Measurements from ENCODE around the gene B4GALT3. TPM values are rescaled to one million over a fixed set of nuclear protein-coding genes. Genes with fewer than 3 reads are reported as not detected.

The B4GALT3 gene
- polyA plus RNA-seq, 1 experiment = 21.8 TPM

DNA sequence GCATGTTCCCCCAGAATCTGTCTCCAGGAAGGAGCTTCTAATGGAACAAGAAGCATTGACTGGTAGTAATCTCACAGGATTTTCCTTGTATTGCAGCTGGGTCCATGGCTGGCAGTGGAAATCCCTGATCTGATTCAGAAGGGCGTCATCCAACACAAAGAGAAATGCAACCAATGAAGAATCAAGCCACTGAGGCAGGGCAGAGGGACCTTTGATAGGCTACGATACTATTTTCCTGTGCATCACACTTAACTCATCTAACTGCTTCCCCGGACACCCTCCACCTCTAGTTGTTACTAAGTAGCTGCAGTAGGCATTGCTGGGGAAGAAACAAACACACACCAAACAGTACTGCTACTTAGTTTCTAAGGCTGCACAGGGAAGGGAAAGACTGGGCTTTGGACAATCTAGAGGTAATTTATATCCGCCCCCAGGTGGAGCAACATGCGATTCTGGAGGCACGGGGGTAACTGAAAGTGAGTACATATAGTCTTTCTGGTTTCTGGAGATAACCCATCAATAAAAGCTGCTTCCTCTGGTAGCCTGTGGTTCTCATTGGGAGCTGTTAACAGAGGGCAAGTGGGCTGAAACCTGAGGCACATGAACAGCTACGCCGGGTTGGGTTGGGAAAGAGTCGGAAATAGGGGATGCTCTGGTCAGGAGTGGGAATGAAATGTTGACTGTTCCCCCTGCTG lies 18.8 kb downstream of the B4GALT3 start:
- no peak for DNase-seq (ENCODE audit: low read depth, low spot score)
- Histone ChIP-seq H3K27ac (ENCODE audit: low read depth, low read length) (peak overlapping the region; percentile 39), H3K27me3 (ENCODE audit: control insufficient read depth, insufficient read depth, low read length) (no peaks in the 10 kb centered on the region), H3K4me3 (ENCODE audit: low read depth, low read length) (peak overlapping the region; percentile 88), H3K9me3 (ENCODE audit: control insufficient read depth, insufficient read depth, low read length) (no peaks in the 10 kb centered on the region; the same call in 1 of the 2 replicates)
- POLR2A ChIA-PET = interaction anchor here (0.6 kb wide), 1 partner anchor 222 kb away, joined by 9 read pairs; no protein-coding TSS in a partner anchor
- TF ChIP-seq, protein P1, sequence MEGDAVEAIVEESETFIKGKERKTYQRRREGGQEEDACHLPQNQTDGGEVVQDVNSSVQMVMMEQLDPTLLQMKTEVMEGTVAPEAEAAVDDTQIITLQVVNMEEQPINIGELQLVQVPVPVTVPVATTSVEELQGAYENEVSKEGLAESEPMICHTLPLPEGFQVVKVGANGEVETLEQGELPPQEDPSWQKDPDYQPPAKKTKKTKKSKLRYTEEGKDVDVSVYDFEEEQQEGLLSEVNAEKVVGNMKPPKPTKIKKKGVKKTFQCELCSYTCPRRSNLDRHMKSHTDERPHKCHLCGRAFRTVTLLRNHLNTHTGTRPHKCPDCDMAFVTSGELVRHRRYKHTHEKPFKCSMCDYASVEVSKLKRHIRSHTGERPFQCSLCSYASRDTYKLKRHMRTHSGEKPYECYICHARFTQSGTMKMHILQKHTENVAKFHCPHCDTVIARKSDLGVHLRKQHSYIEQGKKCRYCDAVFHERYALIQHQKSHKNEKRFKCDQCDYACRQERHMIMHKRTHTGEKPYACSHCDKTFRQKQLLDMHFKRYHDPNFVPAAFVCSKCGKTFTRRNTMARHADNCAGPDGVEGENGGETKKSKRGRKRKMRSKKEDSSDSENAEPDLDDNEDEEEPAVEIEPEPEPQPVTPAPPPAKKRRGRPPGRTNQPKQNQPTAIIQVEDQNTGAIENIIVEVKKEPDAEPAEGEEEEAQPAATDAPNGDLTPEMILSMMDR (IDR thresholded peaks at IDR 0.05; ENCODE audit: low read depth, low read length) = no peak
- CTCF ChIA-PET = interaction anchor here (0.8 to 2.4 kb wide), 2 partner anchors 34 to 161 kb away, joined by 3 to 8 read pairs; no protein-coding TSS in a partner anchor

DNA sequence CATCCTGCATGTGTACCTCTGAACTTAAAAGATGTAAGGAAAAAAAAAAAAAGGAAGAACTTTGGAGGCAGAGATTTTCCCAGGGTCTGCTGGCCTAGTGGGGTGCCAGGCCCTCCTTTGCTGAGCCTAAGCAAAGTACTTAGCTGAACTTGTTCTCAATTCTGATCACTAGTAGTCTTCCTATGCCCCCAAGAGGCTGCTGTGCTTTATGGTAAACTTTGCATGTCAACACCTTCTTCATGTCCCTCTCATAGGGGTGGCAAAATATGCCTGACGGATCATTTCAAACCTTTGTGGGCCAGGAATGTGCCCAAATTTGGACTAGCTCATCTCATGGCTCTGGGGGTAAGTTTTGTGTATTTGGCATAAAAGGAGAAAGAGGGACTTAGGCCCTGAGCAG lies 19.4 kb downstream of the B4GALT3 start:
- POLR2A ChIA-PET = interaction anchor here (0.6 to 0.7 kb wide), 2 partner anchors 223 to 232 kb away, joined by 3 to 9 read pairs; no protein-coding TSS in a partner anchor
- TF ChIP-seq, protein P1 (IDR thresholded peaks at IDR 0.05; ENCODE audit: low read depth, low read length) = no peak
- Histone ChIP-seq H3K4me3 (ENCODE audit: low read depth, low read length) (no peak overlapping the region), H3K9me3 (ENCODE audit: control insufficient read depth, insufficient read depth, low read length) (no peaks in the 10 kb centered on the region; the same call in 1 of the 2 replicates), H3K27ac (ENCODE audit: low read depth, low read length) (no peak overlapping the region), H3K27me3 (ENCODE audit: control insufficient read depth, insufficient read depth, low read length) (no peaks in the 10 kb centered on the region)
- no peak for DNase-seq (ENCODE audit: low read depth, low spot score)
- CTCF ChIA-PET = interaction anchor here (0.8 to 2.4 kb wide), 3 partner anchors 8 to 161 kb away, joined by 3 to 8 read pairs (median 5); partner anchors contain the start of gene PPOX

DNA sequence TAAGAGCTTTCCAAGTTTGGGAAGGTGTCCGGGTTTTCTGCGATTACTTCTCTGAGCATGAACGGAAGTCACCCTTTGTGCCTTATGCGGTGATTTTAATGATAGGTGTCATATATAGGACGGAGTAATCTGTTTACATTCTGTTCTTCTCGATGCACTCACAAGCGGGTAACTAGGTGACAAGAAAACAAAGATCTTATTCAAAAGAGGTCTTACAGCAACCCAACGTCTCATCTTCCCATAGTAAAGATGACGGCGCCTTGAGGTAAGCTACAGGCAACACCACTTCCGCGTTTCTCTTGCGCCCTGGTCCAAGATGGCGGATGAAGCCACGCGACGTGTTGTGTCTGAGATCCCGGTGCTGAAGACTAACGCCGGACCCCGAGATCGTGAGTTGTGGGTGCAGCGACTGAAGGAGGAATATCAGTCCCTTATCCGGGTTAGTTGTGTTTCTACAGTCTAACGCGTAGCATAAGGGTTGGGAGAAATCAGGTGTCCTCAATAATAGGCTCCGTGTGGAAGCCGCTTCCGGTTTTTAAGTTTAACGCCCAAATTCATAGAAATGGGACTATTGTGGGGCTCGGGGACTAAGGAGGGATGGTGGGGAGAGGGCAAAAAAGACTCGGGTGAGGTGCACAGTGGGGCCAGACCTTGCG lies 23.5 kb downstream of the B4GALT3 start, which contains the start of gene UFC1:
Gene UFC1, plus strand, starts transcription at position 297 of the 656 bp plus-strand sequence. Its CDS starts 20 bp downstream, at position 317.
- peak within 1 kb of the TSS; percentile 99 for H3K27ac ChIP-seq (ENCODE audit: low read depth, low read length)
- peak; percentile 75 for DNase-seq (ENCODE audit: low read depth, low spot score)
- CTCF ChIA-PET = interaction anchor here (0.6 to 3.7 kb wide), 5 partner anchors 10 to 127 kb away, joined by 3 to 24 read pairs (median 5); partner anchors contain the start of genes PPOX and TOMM40L

DNA sequence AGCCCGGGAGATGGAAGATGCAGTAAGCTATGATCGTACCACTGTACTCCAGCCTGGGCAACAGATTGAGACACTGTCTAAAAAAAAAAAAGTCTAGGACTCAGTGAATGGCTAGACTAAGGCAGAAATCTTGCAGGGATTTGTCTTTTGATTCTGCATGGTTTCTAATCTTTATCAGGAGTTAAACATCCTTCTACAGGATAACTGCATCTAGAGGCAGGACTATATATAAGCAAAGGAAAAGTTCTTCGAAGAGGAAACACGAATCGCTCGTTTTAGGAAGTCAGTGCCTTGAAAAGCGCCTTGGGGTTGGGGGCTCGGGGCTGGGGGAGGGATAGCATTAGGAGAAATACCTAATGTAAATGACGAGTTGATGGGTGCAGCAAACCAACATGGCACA lies 24.1 kb downstream of the B4GALT3 start:
- ChIA-PET POLR2A (interaction anchor here (0.6 to 1.7 kb wide), 7 partner anchors 13 to 93 kb away, joined by 3 to 7 read pairs (median 5); partner anchors contain the start of genes NDUFS2, NIT1, PFDN2 and PPOX), CTCF (interaction anchor here (0.6 to 3.7 kb wide), 5 partner anchors 13 to 126 kb away, joined by 3 to 24 read pairs (median 5); partner anchors contain the start of genes PPOX and TOMM40L)
- Histone ChIP-seq H3K9me3 (ENCODE audit: control insufficient read depth, insufficient read depth, low read length) (no peaks in the 10 kb centered on the region), H3K27me3 (ENCODE audit: control insufficient read depth, insufficient read depth, low read length) (no peaks in the 10 kb centered on the region), H3K4me3 (ENCODE audit: low read depth, low read length) (peak overlapping the region; percentile 96), H3K27ac (ENCODE audit: low read depth, low read length) (no peak overlapping the region)
- DNase-seq (ENCODE audit: low read depth, low spot score) = no peak
- TF ChIP-seq, protein P1 (IDR thresholded peaks at IDR 0.05; ENCODE audit: low read depth, low read length) = no peak

More for the DNA sequence above, 23.5 kb downstream of the B4GALT3 start, which contains the start of gene UFC1:
- TF ChIP-seq, protein P1 (IDR thresholded peaks at IDR 0.05; ENCODE audit: low read depth, low read length) = no peak
- POLR2A ChIA-PET = interaction anchor here (0.6 to 1.7 kb wide), 7 partner anchors 12 to 94 kb away, joined by 3 to 7 read pairs (median 5); partner anchors contain the start of genes NDUFS2, NIT1, PFDN2 and PPOX
- H3K9me3 ChIP-seq (ENCODE audit: control insufficient read depth, insufficient read depth, low read length) = no peaks in the 10 kb centered on the region
- H3K4me3 ChIP-seq (ENCODE audit: low read depth, low read length) = peak within 1 kb of the TSS; percentile 96
- H3K27me3 ChIP-seq (ENCODE audit: control insufficient read depth, insufficient read depth, low read length) = no peaks in the 10 kb centered on the region
